HepG2 (cell line): ENCODE data around the gene RNF222. TPM values are rescaled to one million over a fixed set of nuclear protein-coding genes. Genes with fewer than 3 reads are reported as not detected.

Experiments
- ETV6 ChIP-seq: sonication (generic); formaldehyde crosslinking; conservative IDR thresholded peaks from 2 replicates; pipeline ENCODE4 v1.4.0; 2020; ENCODE audit warnings: missing genetic modification reagents
- GATA4 ChIP-seq: sonication (generic); IDR thresholded peaks from 2 replicates; pipeline ENCODE4 v1.6.1; 2016; ENCODE audit warnings: antibody characterized with exemption, low read depth, borderline replicate concordance
- GMEB1 ChIP-seq: sonication (generic); formaldehyde crosslinking; IDR thresholded peaks from 2 replicates; pipeline ENCODE4 v1.5.1; 2020; ENCODE audit warnings: missing genetic modification reagents, mild to moderate bottlenecking, borderline replicate concordance
- KAT8 ChIP-seq: IDR thresholded peaks from 2 replicates; pipeline ENCODE4 v1.6.1; 2016; ENCODE audit warnings: missing genetic modification reagents, missing compliant biosample characterization
- XBP1 ChIP-seq: sonication (generic); formaldehyde crosslinking; IDR thresholded peaks from 2 replicates; pipeline ENCODE4 v1.5.0; 2020; ENCODE audit warnings: missing genetic modification reagents
- YY1 ChIP-seq: IDR thresholded peaks from 2 replicates; pipeline ENCODE4 v1.6.1; 2011; ENCODE audit warnings: low read length, low read depth, moderate library complexity, mild to moderate bottlenecking; ENCODE audit not compliant: insufficient read depth, insufficient replicate concordance
- ZFY ChIP-seq: sonication (generic); formaldehyde crosslinking; IDR thresholded peaks from 2 replicates; pipeline ENCODE4 v1.4.0; 2020; ENCODE audit warnings: missing genetic modification reagents
- ZNF121 ChIP-seq: sonication (generic); formaldehyde crosslinking; IDR thresholded peaks from 2 replicates; pipeline ENCODE4 v1.5.0; 2020; ENCODE audit warnings: mild to moderate bottlenecking, missing genetic modification reagents
- ZNF142 ChIP-seq: sonication (generic); formaldehyde crosslinking; IDR thresholded peaks from 2 replicates; pipeline ENCODE4 v1.4.0; 2020; ENCODE audit warnings: missing genetic modification reagents
- ZNF160 ChIP-seq: sonication (generic); formaldehyde crosslinking; IDR thresholded peaks from 2 replicates; pipeline ENCODE4 v1.8.0; 2022; ENCODE audit warnings: mild to moderate bottlenecking, inconsistent platforms, missing genetic modification reagents
- ZNF235 ChIP-seq: sonication (generic); formaldehyde crosslinking; IDR thresholded peaks from 2 replicates; pipeline ENCODE4 v1.8.1; 2023; ENCODE audit warnings: mild to moderate bottlenecking, missing genetic modification reagents, borderline replicate concordance
- ZNF761 ChIP-seq: sonication (generic); formaldehyde crosslinking; conservative IDR thresholded peaks from 2 replicates; pipeline ENCODE4 v1.4.0; 2020; ENCODE audit warnings: mild to moderate bottlenecking, missing genetic modification reagents
- polyA plus RNA-seq, 8 experiments: library from polyadenylated mRNA; depleted of rRNA in 3 of 8; stranded (reverse) in 7 of 8; unstranded in 1 of 8; fragments of >200 nt; fragmentation: Illumina TruSeq in 4 of 8; extraction: Trizol in 4 of 8; gene quantifications; 2 replicates each; pipeline versions ENCODE4 v1.2.1 to v1.2.3, GENCODE V29; 2011 to 2016; ENCODE audit warnings: low read depth in 4 of 8, missing spikeins in 1 of 8, mixed read lengths in 1 of 8; ENCODE audit not compliant: insufficient read depth in 1 of 8
- total RNA-seq, 5 experiments: library from RNA; depleted of rRNA; stranded (reverse); fragments of >200 nt; fragmentation: Illumina TruSeq; extraction: Trizol; gene quantifications; 2 replicates each; pipeline ENCODE4 v1.2.3, GENCODE V29; 2016; ENCODE audit warnings: low read depth in 1 of 5
- TF ChIP-seq, protein P1 (sequence below): sonication (generic); formaldehyde crosslinking; IDR thresholded peaks from 2 replicates; pipeline ENCODE4 v1.4.0; 2020; ENCODE audit warnings: missing genetic modification reagents
- TF ChIP-seq, protein P2 (sequence below): sonication (generic); formaldehyde crosslinking; IDR thresholded peaks from 2 replicates; pipeline ENCODE4 v1.5.0; 2020; ENCODE audit warnings: missing genetic modification reagents

Gene RNF222
- total and polyA plus RNA-seq, 2 of the 13 experiments (the other 11 are each of a cell fraction or from before 2014, with no cell fraction given), result not detected

DNA sequence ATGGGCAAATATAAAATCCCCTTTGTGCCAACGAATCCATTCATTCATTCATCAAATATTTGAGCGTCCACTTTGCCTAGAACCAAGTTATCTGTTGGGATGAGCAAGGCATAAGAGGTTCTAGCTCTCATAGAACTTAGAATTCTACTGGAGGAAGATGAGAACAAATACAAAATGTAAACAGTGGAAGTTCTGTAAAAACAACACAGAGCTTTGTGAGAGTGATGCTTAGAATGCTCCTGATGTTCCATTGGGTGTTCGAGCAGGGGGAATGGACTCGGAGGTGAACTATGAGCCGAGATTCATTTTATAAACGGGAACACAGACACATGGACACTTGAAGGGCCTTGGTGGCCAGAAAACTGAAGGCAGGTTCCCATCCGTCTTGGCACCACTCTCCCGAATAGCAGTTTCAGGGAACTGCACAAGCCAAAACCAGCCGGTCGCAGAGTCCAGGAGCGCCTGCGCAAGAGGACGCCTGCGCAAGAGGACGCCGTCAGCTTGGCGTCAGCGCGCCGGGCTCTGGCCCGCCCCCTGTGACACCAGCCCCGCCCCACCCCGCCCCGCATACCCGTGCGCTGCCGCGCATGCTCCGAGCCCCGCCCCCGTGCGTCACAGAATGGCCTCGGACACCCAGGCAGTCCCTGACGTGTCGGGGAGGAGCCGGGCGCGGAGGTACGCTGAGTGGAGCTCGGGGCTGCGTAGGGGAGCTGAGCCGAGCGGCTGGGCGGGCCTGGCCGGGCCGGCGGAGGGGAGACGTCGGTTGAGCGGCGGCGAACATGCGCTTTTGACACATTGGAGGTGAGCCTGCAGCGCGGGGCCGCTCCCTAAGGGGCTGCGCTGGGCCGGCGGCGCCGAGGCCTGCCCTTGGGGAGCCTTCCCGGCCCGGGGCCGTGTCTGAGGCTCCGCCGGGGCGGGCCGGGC is 37.9 kb upstream of the RNF222 start, which contains the start of gene NDEL1 (continued):
- TF ChIP-seq ZNF761 (CRISPR knock-in tag), result 0 out of 2 replicates have a peak, but pooled peaks have one; percentile 44
- TF ChIP-seq KAT8, result peak; percentile 76
- TF ChIP-seq XBP1 (CRISPR knock-in tag), result 0 out of 2 replicates have a peak, but pooled peaks have one; percentile 41
- TF ChIP-seq, protein P1, sequence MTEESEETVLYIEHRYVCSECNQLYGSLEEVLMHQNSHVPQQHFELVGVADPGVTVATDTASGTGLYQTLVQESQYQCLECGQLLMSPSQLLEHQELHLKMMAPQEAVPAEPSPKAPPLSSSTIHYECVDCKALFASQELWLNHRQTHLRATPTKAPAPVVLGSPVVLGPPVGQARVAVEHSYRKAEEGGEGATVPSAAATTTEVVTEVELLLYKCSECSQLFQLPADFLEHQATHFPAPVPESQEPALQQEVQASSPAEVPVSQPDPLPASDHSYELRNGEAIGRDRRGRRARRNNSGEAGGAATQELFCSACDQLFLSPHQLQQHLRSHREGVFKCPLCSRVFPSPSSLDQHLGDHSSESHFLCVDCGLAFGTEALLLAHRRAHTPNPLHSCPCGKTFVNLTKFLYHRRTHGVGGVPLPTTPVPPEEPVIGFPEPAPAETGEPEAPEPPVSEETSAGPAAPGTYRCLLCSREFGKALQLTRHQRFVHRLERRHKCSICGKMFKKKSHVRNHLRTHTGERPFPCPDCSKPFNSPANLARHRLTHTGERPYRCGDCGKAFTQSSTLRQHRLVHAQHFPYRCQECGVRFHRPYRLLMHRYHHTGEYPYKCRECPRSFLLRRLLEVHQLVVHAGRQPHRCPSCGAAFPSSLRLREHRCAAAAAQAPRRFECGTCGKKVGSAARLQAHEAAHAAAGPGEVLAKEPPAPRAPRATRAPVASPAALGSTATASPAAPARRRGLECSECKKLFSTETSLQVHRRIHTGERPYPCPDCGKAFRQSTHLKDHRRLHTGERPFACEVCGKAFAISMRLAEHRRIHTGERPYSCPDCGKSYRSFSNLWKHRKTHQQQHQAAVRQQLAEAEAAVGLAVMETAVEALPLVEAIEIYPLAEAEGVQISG (CRISPR knock-in tag), result peak; percentile 68
- TF ChIP-seq YY1, result peak; percentile 68
- peak; percentile 90 for TF ChIP-seq GMEB1 (CRISPR knock-in tag)
- TF ChIP-seq ZNF142 (CRISPR knock-in tag), result 0 out of 2 replicates have a peak, but pooled peaks have one; percentile 39
- peak; percentile 68; the same call in 1 of the 2 replicates for TF ChIP-seq ZNF160 (CRISPR knock-in tag)
- TF ChIP-seq GATA4, result peak; percentile 45; the same call in 1 of the 2 replicates
- TF ChIP-seq ETV6, result peak; percentile 39; the same call in 1 of the 2 replicates
- TF ChIP-seq, protein P2, sequence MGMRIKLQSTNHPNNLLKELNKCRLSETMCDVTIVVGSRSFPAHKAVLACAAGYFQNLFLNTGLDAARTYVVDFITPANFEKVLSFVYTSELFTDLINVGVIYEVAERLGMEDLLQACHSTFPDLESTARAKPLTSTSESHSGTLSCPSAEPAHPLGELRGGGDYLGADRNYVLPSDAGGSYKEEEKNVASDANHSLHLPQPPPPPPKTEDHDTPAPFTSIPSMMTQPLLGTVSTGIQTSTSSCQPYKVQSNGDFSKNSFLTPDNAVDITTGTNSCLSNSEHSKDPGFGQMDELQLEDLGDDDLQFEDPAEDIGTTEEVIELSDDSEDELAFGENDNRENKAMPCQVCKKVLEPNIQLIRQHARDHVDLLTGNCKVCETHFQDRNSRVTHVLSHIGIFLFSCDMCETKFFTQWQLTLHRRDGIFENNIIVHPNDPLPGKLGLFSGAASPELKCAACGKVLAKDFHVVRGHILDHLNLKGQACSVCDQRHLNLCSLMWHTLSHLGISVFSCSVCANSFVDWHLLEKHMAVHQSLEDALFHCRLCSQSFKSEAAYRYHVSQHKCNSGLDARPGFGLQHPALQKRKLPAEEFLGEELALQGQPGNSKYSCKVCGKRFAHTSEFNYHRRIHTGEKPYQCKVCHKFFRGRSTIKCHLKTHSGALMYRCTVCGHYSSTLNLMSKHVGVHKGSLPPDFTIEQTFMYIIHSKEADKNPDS (CRISPR knock-in tag), result peak; percentile 61; the same call in 1 of the 2 replicates
- no peak for TF ChIP-seq ZNF121 (CRISPR knock-in tag)
- TF ChIP-seq ZNF235 (CRISPR knock-in tag), result 0 out of 2 replicates have a peak, but pooled peaks have one; percentile 24
- peak; percentile 97 for TF ChIP-seq ZFY (CRISPR knock-in tag)
